K562 (cell line): ENCODE measurements around the gene RND1. TPM values are rescaled to one million over a fixed set of nuclear protein-coding genes. Genes with fewer than 3 reads are reported as not detected.
A peak's percentile ranks its signal among the peaks of the same experiment; 100 is the strongest.

Experiments used
- ATAC-seq: fragments of 200-7000 bp; cut with Tn5 transposase; 3 replicates; pipeline ENCODE4 v1.9.1; 2020; ENCODE audit warnings: moderate library complexity
- BruUV-seq: library from RNA; stranded (reverse); fragments of 400-500 nt; replicated peaks from 2 replicates; lab custom pipeline; 2021; lab: Mats Ljungman, UMichigan
- CTCF ChIA-PET: fragments of 300-600 bp; formaldehyde crosslinking; extraction: SDS; loops from one replicate; lab custom pipeline; 2021; ENCODE audit warnings: low intra/inter-chr PET ratio; lab: Yijun Ruan, JAX
- POLR2A ChIA-PET: fragments of 300-600, 350-650 bp; sonication (Branson Sonifier 250); formaldehyde crosslinking; extraction: SDS; loops from one replicate; lab custom pipeline; 2021; ENCODE audit warnings: antibody characterized with exemption, inconsistent platforms; lab: Yijun Ruan, JAX
- DNase-seq, 4 experiments: peaks; one replicate each; pipeline versions ENCODE4 v3.0.0 to v3.0.0-alpha.2; 2011 to 2018; ENCODE audit warnings: low spot score in 3 of 4, mixed read lengths in 3 of 4; ENCODE audit errors: extremely low read depth in 1 of 4
- FAIRE-seq: peaks from 2 replicates; lab custom pipeline; 2011; peaks lifted over from hg19 to GRCh38; lab: Jason Lieb, UNC
- H2AFZ ChIP-seq: 2 replicates; pipeline ENCODE4 v1.6.0; 2011; ENCODE audit warnings: low read depth, low read length, control low read depth, inconsistent platforms
- H3K27ac ChIP-seq: fragments of 200-600 bp; 3 replicates; pipeline ENCODE4 v1.8.0; 2011; ENCODE audit warnings: low read depth, mild to moderate bottlenecking, control low read depth, inconsistent platforms, low read length, moderate library complexity, mixed read lengths; ENCODE audit errors: extremely low read depth
- H3K27me3 ChIP-seq, 2 experiments: fragments of 300-600 bp in 1 of 2; 2 replicates in 1 of 2; 3 replicates in 1 of 2; pipeline versions ENCODE4 v1.6.0 to v1.8.0; 2011; ENCODE audit warnings: inconsistent platforms in 2 of 2, low read length in 2 of 2, mild to moderate bottlenecking in 1 of 2, mixed read lengths in 1 of 2, moderate library complexity in 1 of 2; ENCODE audit not compliant: control insufficient read depth in 2 of 2, insufficient read depth in 2 of 2
- H3K36me3 ChIP-seq: fragments of 300-600 bp; 3 replicates; pipeline ENCODE4 v1.8.0; 2011; ENCODE audit warnings: mild to moderate bottlenecking, low read length, inconsistent platforms; ENCODE audit not compliant: control insufficient read depth, insufficient read depth
- H3K4me1 ChIP-seq, 2 experiments: fragments of 200-600 bp in 1 of 2; replicated peaks in 1 of 2; 2 replicates in 1 of 2; 3 replicates in 1 of 2; pipeline versions ENCODE4 v1.5.1 to v1.8.0; 2011; ENCODE audit warnings: inconsistent platforms in 2 of 2, low read length in 2 of 2, mild to moderate bottlenecking in 1 of 2, mixed read lengths in 1 of 2, moderate library complexity in 1 of 2; ENCODE audit not compliant: control insufficient read depth in 2 of 2, insufficient read depth in 2 of 2
- H3K4me2 ChIP-seq: 2 replicates; pipeline ENCODE4 v1.6.1; 2011; ENCODE audit warnings: low read length, control low read depth, inconsistent platforms, mixed read lengths; ENCODE audit not compliant: insufficient read depth
- H3K4me3 ChIP-seq: fragments of 200-600 bp; sonication (generic), shearing (Covaris generic); 2 replicates; pipeline ENCODE4 v1.5.1; 2016; ENCODE audit warnings: control low read depth, inconsistent platforms
- H3K79me2 ChIP-seq: fragments of 200-600 bp; 3 replicates; pipeline ENCODE4 v1.8.0; 2011; ENCODE audit warnings: low read length, inconsistent platforms; ENCODE audit not compliant: control insufficient read depth, insufficient read depth
- H3K9ac ChIP-seq, 2 experiments: 2 replicates each; pipeline versions ENCODE4 v1.6.0 to v1.6.1; 2011; ENCODE audit warnings: low read depth in 2 of 2, low read length in 2 of 2, control low read depth in 1 of 2, inconsistent platforms in 1 of 2, mild to moderate bottlenecking in 1 of 2, mixed read lengths in 1 of 2; ENCODE audit not compliant: insufficient read depth in 1 of 2
- H3K9me1 ChIP-seq: one replicate; pipeline ENCODE4 v1.6.0; 2011; ENCODE audit warnings: inconsistent platforms, mild to moderate bottlenecking, low read length, moderate library complexity; ENCODE audit not compliant: control insufficient read depth, insufficient read depth
- H3K9me3 ChIP-seq: replicated peaks from 2 replicates; pipeline ENCODE4 v1.5.1; 2011; ENCODE audit warnings: low read depth, low read length, inconsistent platforms; ENCODE audit not compliant: control insufficient read depth, insufficient read depth
- H4K20me1 ChIP-seq: replicated peaks from 2 replicates; pipeline ENCODE4 v1.6.1; 2011; ENCODE audit warnings: low read length, inconsistent platforms, mixed read lengths; ENCODE audit not compliant: control insufficient read depth, insufficient read depth
- NFATC3 ChIP-seq: fragments of 450-650 bp; IDR thresholded peaks from 2 replicates; pipeline ENCODE4 v1.6.1; 2017; ENCODE audit warnings: mild to moderate bottlenecking
- NFIC ChIP-seq: fragments of 450-650 bp; IDR thresholded peaks from 2 replicates; pipeline ENCODE4 v1.6.1; 2017; ENCODE audit warnings: mild to moderate bottlenecking, inconsistent platforms
- PCBP1 ChIP-seq: fragments of 200-400 bp; formaldehyde crosslinking; IDR thresholded peaks from 2 replicates; pipeline ENCODE4 v1.6.1; 2018; ENCODE audit warnings: mild to moderate bottlenecking, low read depth, low read length; ENCODE audit not compliant: poor library complexity, severe bottlenecking
- SIX5 ChIP-seq, 2 experiments: IDR thresholded peaks; 2 replicates each; pipeline ENCODE4 v1.6.1; 2011; ENCODE audit warnings: low read length in 2 of 2, borderline replicate concordance in 1 of 2, low read depth in 1 of 2, mild to moderate bottlenecking in 1 of 2, moderate library complexity in 1 of 2; ENCODE audit not compliant: insufficient read depth in 1 of 2
- SMAD1 ChIP-seq: fragments of 150-350 bp; IDR thresholded peaks from 2 replicates; pipeline ENCODE4 v1.6.1; 2014; ENCODE audit warnings: low read length, low read depth; ENCODE audit not compliant: partially characterized antibody
- WGBS: fragments of 100-300 bp; shearing (Covaris generic); methylation state at CpG from one replicate; pipeline ENCODE4 v1.1.6; 2016; ENCODE audit warnings: low coverage, mixed read lengths; ENCODE audit not compliant: insufficient coverage; ENCODE audit errors: missing lambda C conversion rate; 5-methylcytosine and 5-hydroxymethylcytosine counted together
- in situ Hi-C: fragments of 300-500 bp; cut with MboI; formaldehyde crosslinking; loops from 4 replicates; pipeline ENCODE4 v1.15.0; 2018; ENCODE audit warnings: inconsistent platforms, mixed read lengths
- intact Hi-C: fragments of 100-400 bp; cut with micrococcal nuclease; formaldehyde crosslinking; loops from 2 replicates; pipeline ENCODE4 v1.14.2; 2022
- polyA plus RNA-seq, 8 experiments: library from polyadenylated mRNA; depleted of rRNA in 4 of 8; stranded (reverse) in 5 of 8; unstranded in 3 of 8; fragments of >200 nt; fragmentation: Nextera tagmentation in 2 of 8; fragmentation: Illumina TruSeq in 1 of 8; extraction: Ambion mirVana in 2 of 8; extraction: Trizol in 1 of 8; gene quantifications; 2 replicates each; pipeline versions ENCODE4 v1.2.1 to v1.2.3, GENCODE V29; 2011 to 2014; ENCODE audit warnings: inconsistent platforms in 1 of 8, missing spikeins in 1 of 8
- total RNA-seq, 7 experiments: library from RNA; depleted of rRNA in 6 of 7; stranded (reverse); fragments of >200 nt in 6 of 7; fragmentation: Illumina TruSeq in 2 of 7; extraction: Trizol in 2 of 7; gene quantifications; 2 replicates each; pipeline versions ENCODE4 v1.2.1 to v1.2.3, GENCODE V29; 2011 to 2021; ENCODE audit warnings: low replicate concordance in 1 of 7
- TF ChIP-seq, protein P1 (sequence below): sonication (generic); formaldehyde crosslinking; IDR thresholded peaks from 2 replicates; pipeline ENCODE4 v1.8.0; 2023; ENCODE audit warnings: mild to moderate bottlenecking, missing genetic modification reagents

Gene RND1
- total and polyA plus RNA-seq, 9 of the 15 experiments (the other 6 are each of a cell fraction or from before 2014, with no cell fraction given): 0.18 to 0.78 (median 0.58) TPM; not detected in 2

GRCh38 chr12:48822139-48822538 is 43.5 kb downstream of the RND1 start (continued):
- TF ChIP-seq, protein P1, sequence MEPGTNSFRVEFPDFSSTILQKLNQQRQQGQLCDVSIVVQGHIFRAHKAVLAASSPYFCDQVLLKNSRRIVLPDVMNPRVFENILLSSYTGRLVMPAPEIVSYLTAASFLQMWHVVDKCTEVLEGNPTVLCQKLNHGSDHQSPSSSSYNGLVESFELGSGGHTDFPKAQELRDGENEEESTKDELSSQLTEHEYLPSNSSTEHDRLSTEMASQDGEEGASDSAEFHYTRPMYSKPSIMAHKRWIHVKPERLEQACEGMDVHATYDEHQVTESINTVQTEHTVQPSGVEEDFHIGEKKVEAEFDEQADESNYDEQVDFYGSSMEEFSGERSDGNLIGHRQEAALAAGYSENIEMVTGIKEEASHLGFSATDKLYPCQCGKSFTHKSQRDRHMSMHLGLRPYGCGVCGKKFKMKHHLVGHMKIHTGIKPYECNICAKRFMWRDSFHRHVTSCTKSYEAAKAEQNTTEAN (CRISPR knock-in tag): no peak
- TF ChIP-seq SMAD1: no peak

DNA sequence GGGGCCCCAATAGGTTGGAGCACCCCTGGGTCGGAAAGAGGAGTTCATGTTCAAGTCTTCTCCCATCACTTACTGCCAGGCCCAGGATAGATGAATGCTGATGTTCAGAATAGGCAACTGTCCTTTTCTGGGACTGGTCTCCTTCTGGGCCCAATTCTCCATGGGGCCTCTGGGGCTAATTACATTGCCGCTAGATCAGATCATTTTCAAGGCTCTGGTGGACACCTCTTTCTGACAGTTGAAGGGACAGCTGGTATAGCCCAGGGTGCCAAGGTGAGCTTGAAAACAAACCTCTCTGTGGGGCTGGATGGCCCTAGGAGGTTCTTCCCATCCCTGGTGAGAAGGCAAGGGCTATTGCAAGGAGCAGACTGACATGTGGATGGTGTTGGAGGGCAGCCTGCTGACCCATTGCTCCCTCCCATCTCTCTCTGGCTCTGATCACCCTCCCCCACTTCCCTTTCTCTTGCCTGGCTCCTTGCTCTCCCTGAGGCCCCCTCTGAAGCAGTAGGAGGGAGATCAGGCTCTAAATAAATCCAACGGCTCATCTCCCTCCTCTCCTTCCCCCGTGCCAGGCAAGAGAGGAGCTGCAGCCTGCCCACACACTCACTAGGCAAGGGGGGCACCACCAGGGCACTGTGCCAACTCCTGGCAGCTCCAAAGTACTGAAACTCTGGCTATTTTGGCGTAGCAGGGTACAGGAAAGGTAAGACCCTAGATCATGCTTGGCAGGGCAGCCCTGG is 45.5 kb downstream of the RND1 start:
- ChIA-PET CTCF (no interaction called here), POLR2A (interaction anchor here (0.7 to 1.5 kb wide), 8 partner anchors 8 to 1084 kb away, joined by 3 to 9 read pairs (median 3); partner anchors contain the start of gene DDX23)
- Histone ChIP-seq H3K27ac (no peak overlapping the region), H3K4me2 (no peak overlapping the region), H3K9ac (peak overlapping the region in 1 of 2 experiments; percentile 14; a peak in 1 of 4 replicates), H3K27me3 (peaks cover 18 to 52% of the 10 kb centered on the region in 2 experiments; a peak in 4 of 5 replicates), H3K4me3 (no peak overlapping the region), H3K4me1 (peaks cover 0 to 26% of the 10 kb centered on the region in 2 experiments; a peak in 3 of 5 replicates)
- DNase-seq: no peak
- intact Hi-C loops: no loop called here
- no peak for TF ChIP-seq SIX5 (IDR thresholded peaks at IDR 0.05; ENCODE audit: borderline replicate concordance in 1 of 2, insufficient read depth in 1 of 2, low read depth in 1 of 2, low read length in 2 of 2)
- TF ChIP-seq PCBP1: no peak
- no peak for TF ChIP-seq NFATC3
- peak; percentile 35; the same call in 1 of the 2 replicates for TF ChIP-seq NFIC
- TF ChIP-seq, all 486 proteins: peak for 1
- H3K9me3 ChIP-seq: no peaks in the 10 kb centered on the region
- H4K20me1 ChIP-seq: peaks cover 9% of the 10 kb centered on the region
- ATAC-seq: no peak
- in situ Hi-C loops: no loop called here
- no peak for FAIRE-seq
- no TSS peak for BruUV-seq
- H3K36me3 ChIP-seq: no peaks in the 10 kb centered on the region
- 8% methylated on average over 5 of the region's 5 CpGs for WGBS
- no peak overlapping the region for H2AFZ ChIP-seq
- H3K9me1 ChIP-seq: no peaks in the 10 kb centered on the region
- no peaks in the 10 kb centered on the region for H3K79me2 ChIP-seq
